Lower leg skin (tissue), 4 donors: ENCODE results near the gene SORCS2. TPM values are rescaled to one million over a fixed set of nuclear protein-coding genes. Genes with fewer than 3 reads are reported as not detected.

Experiments used
- DNase-seq, 2 donors: peaks; one replicate each; pipeline ENCODE4 v3.0.0-alpha.2; 2019; ENCODE audit warnings: low spot score in 2 of 2
- H3K4me3 ChIP-seq: fragments of 200-600 bp; sonication (generic); 2 replicates; pipeline ENCODE4 v1.5.1; 2017; ENCODE audit warnings: mild to moderate bottlenecking, low read depth; ENCODE audit not compliant: poor library complexity, severe bottlenecking
- CTCF ChIP-seq, 3 donors: fragments of 450-650 bp; IDR thresholded peaks; one replicate each; pipeline ENCODE4 v1.5.1; 2016; ENCODE audit warnings: antibody characterized with exemption in 3 of 3, mild to moderate bottlenecking in 3 of 3, moderate library complexity in 2 of 3
- POLR2A ChIP-seq, 2 donors: fragments of 450-650 bp; IDR thresholded peaks; one replicate each; pipeline ENCODE4 v1.6.1; 2016 to 2017; ENCODE audit warnings: antibody characterized with exemption in 2 of 2, mild to moderate bottlenecking in 1 of 2, moderate library complexity in 1 of 2
- whole genome bisulfite sequencing, 2 donors: methylation state at CpG; one replicate each; pipeline ENCODE4 v1.1.5; 2018; 5-methylcytosine and 5-hydroxymethylcytosine counted together
- intact Hi-C: fragments of 100-400 bp; cut with DNase I; formaldehyde crosslinking; loops from one replicate; pipeline ENCODE4 v1.15.0; 2023; ENCODE audit warnings: low total_unique reads
- total RNA-seq, 4 donors: library from RNA; depleted of rRNA; stranded (reverse); fragments of >200 nt; gene quantifications; one replicate each; pipeline ENCODE4 v1.1.0, GENCODE V29; 2016

Gene SORCS2
- total RNA-seq, 4 donors from 2014 or later: 1.1 to 6.4 (median 1.5) TPM

- intact Hi-C loops: no loop called here
- TF ChIP-seq POLR2A (IDR thresholded peaks at IDR 0.05): no peak
- no peak for TF ChIP-seq CTCF (IDR thresholded peaks at IDR 0.05)
Observed at GRCh38 chr4:7745301-7745885, 553.1 kb downstream of the SORCS2 start.

GRCh38 chr4:7746351-7747061, 554.2 kb downstream of the SORCS2 start:
- 79 to 86% methylated on average over 20 of the region's 20 CpGs for WGBS, 2 donors
- H3K4me3 ChIP-seq: no peak overlapping the region
- DNase-seq: no peak
- intact Hi-C loops: no loop called here
- no peak for TF ChIP-seq POLR2A (IDR thresholded peaks at IDR 0.05)
- no peak for TF ChIP-seq CTCF (IDR thresholded peaks at IDR 0.05)

More at GRCh38 chr4:7745301-7745885, 553.1 kb downstream of the SORCS2 start:
- H3K4me3 ChIP-seq: no peak overlapping the region
- 81 to 92% methylated on average over 15 of the region's 15 CpGs for WGBS, 2 donors
- no peak for DNase-seq

GRCh38 chr4:7747062-7747385, 554.7 kb downstream of the SORCS2 start:
- intact Hi-C loops: no loop called here
- TF ChIP-seq POLR2A (IDR thresholded peaks at IDR 0.05) (no peak), CTCF (IDR thresholded peaks at IDR 0.05) (no peak)
- H3K4me3 ChIP-seq: no peak overlapping the region
- WGBS, 2 donors: 84 to 92% methylated on average over 7 of the region's 7 CpGs
- no peak for DNase-seq

GRCh38 chr4:7747566-7747965, 555.2 kb downstream of the SORCS2 start:
- 93 to 94% methylated on average over 11 of the region's 11 CpGs for WGBS, 2 donors
- intact Hi-C loops: no loop called here
- DNase-seq: no peak
- H3K4me3 ChIP-seq: no peak overlapping the region
- TF ChIP-seq CTCF (IDR thresholded peaks at IDR 0.05): no peak
- TF ChIP-seq POLR2A (IDR thresholded peaks at IDR 0.05): no peak

GRCh38 chr4:7750523-7750922, 558.2 kb downstream of the SORCS2 start:
- TF ChIP-seq CTCF (IDR thresholded peaks at IDR 0.05) (no peak), POLR2A (IDR thresholded peaks at IDR 0.05) (no peak)
- intact Hi-C loops: no loop called here
- no peak for DNase-seq
- no peak overlapping the region for H3K4me3 ChIP-seq
- 63 to 82% methylated on average over 6 of the region's 6 CpGs for WGBS, 2 donors

GRCh38 chr4:7750972-7751371, 558.6 kb downstream of the SORCS2 start:
- H3K4me3 ChIP-seq: no peak overlapping the region
- intact Hi-C loops: no loop called here
- no peak for DNase-seq
- no peak for TF ChIP-seq CTCF (IDR thresholded peaks at IDR 0.05)
- TF ChIP-seq POLR2A (IDR thresholded peaks at IDR 0.05): no peak
